GM12878 (cell line): ENCODE data around the gene ABCA3. TPM values are rescaled to one million over a fixed set of nuclear protein-coding genes. Genes with fewer than 3 reads are reported as not detected.

ENCODE experiments used
- ATAC-seq: fragments of 200-7000 bp; cut with Tn5 transposase; 3 replicates; pipeline ENCODE4 v1.9.1; 2020; ENCODE audit warnings: mild to moderate bottlenecking, moderate library complexity
- BruUV-seq: library from RNA; stranded (reverse); fragments of 400-500 nt; replicated peaks from 2 replicates; lab custom pipeline; 2021; lab: Mats Ljungman, UMichigan
- CTCF ChIA-PET: fragments of 300-600 bp; sonication (Branson Sonifier 250); formaldehyde crosslinking; extraction: SDS; loops from one replicate; lab custom pipeline; 2021; ENCODE audit warnings: inconsistent platforms; lab: Yijun Ruan, JAX
- POLR2A ChIA-PET: fragments of 350-600 bp; formaldehyde crosslinking; extraction: SDS; loops from one replicate; lab custom pipeline; 2021; ENCODE audit warnings: inconsistent platforms; lab: Charles Lee
- RAD21 ChIA-PET: fragments of 300-600 bp; sonication (Branson Sonifier 250); formaldehyde crosslinking; loops from one replicate; lab custom pipeline; 2023; ENCODE audit warnings: antibody characterized with exemption; ENCODE audit not compliant: unreplicated experiment; lab: Charles Lee
- SMC1A ChIA-PET: fragments of 300-600 bp; sonication (Branson Sonifier 250); formaldehyde crosslinking; loops from one replicate; lab custom pipeline; 2023; ENCODE audit not compliant: unreplicated experiment, uncharacterized antibody; lab: Charles Lee
- DNase-seq: peaks from one replicate; pipeline ENCODE4 v3.0.0-alpha.2; 2011; ENCODE audit warnings: low read depth, low spot score
- FAIRE-seq: peaks from 3 replicates; lab custom pipeline; 2011; peaks lifted over from hg19 to GRCh38; lab: Jason Lieb, UNC
- H2AFZ ChIP-seq: 2 replicates; pipeline ENCODE4 v1.6.0; 2011; ENCODE audit warnings: low read depth, low read length, control low read depth; ENCODE audit not compliant: control insufficient read depth
- H3K27ac ChIP-seq: 2 replicates; pipeline ENCODE4 v1.5.1; 2011; ENCODE audit warnings: control low read depth; ENCODE audit not compliant: control insufficient read depth, insufficient read depth
- H3K27me3 ChIP-seq, 2 experiments: replicated peaks in 1 of 2; 2 replicates each; pipeline versions ENCODE4 v1.6.0 to v1.6.1; 2011; ENCODE audit warnings: low read length in 1 of 2; ENCODE audit not compliant: control insufficient read depth in 2 of 2, insufficient read depth in 2 of 2
- H3K36me3 ChIP-seq, 2 experiments: 2 replicates each; pipeline ENCODE4 v1.5.1; 2011; ENCODE audit warnings: low read length in 1 of 2; ENCODE audit not compliant: control insufficient read depth in 2 of 2, insufficient read depth in 2 of 2
- H3K4me1 ChIP-seq: 2 replicates; pipeline ENCODE4 v1.6.1; 2011; ENCODE audit warnings: mild to moderate bottlenecking, low read length, moderate library complexity, mixed read lengths; ENCODE audit not compliant: control insufficient read depth, insufficient read depth
- H3K4me2 ChIP-seq: 2 replicates; pipeline ENCODE4 v1.6.0; 2011; ENCODE audit warnings: control low read depth; ENCODE audit not compliant: control insufficient read depth, insufficient read depth
- H3K4me3 ChIP-seq: fragments of 200-600 bp; sonication (generic); 2 replicates; pipeline ENCODE4 v1.5.1; 2016
- H3K79me2 ChIP-seq: 2 replicates; pipeline ENCODE4 v1.6.0; 2011; ENCODE audit warnings: low read length; ENCODE audit not compliant: control insufficient read depth, insufficient read depth
- H3K9ac ChIP-seq: 2 replicates; pipeline ENCODE4 v1.8.0; 2011; ENCODE audit warnings: low read length, control low read depth, mixed read lengths; ENCODE audit not compliant: control insufficient read depth, insufficient read depth
- H3K9me3 ChIP-seq: replicated peaks from 3 replicates; pipeline ENCODE4 v1.5.1; 2011; ENCODE audit warnings: mild to moderate bottlenecking, low read length; ENCODE audit not compliant: control insufficient read depth, insufficient read depth
- H4K20me1 ChIP-seq: 2 replicates; pipeline ENCODE4 v1.6.0; 2011; ENCODE audit not compliant: control insufficient read depth, insufficient read depth
- EZH2 ChIP-seq: IDR thresholded peaks from 2 replicates; pipeline ENCODE4 v1.6.1; 2012; ENCODE audit warnings: low read depth, mild to moderate bottlenecking, control low read depth, inconsistent platforms, low read length, borderline replicate concordance; ENCODE audit not compliant: control insufficient read depth
- GABPA ChIP-seq: IDR thresholded peaks from 2 replicates; pipeline ENCODE4 v1.6.1; 2014; ENCODE audit warnings: antibody characterized with exemption, low read depth, mild to moderate bottlenecking, inconsistent platforms
- MYB ChIP-seq: fragments of 150-350 bp; IDR thresholded peaks from 2 replicates; pipeline ENCODE4 v1.6.1; 2014; ENCODE audit warnings: mild to moderate bottlenecking, low read depth, low read length, borderline replicate concordance
- TAF1 ChIP-seq: IDR thresholded peaks from 2 replicates; pipeline ENCODE4 v1.6.1; 2011; ENCODE audit warnings: mild to moderate bottlenecking, low read depth, low read length, borderline replicate concordance
- TCF12 ChIP-seq: IDR thresholded peaks from 2 replicates; pipeline ENCODE4 v1.6.1; 2011; ENCODE audit warnings: low read depth, mild to moderate bottlenecking, low read length
- TCF7 ChIP-seq: IDR thresholded peaks from 2 replicates; pipeline ENCODE4 v1.6.1; 2014; ENCODE audit warnings: antibody characterized with exemption, borderline replicate concordance
- ZNF217 ChIP-seq: fragments of 450-650 bp; IDR thresholded peaks from 2 replicates; pipeline ENCODE4 v1.6.1; 2017; ENCODE audit warnings: antibody characterized with exemption, mild to moderate bottlenecking
- WGBS: methylation state at CpG from one replicate; pipeline ENCODE4 v1.1.6; 2016; ENCODE audit warnings: low lambda C conversion rate; ENCODE audit not compliant: insufficient replicate concordance, insufficient coverage; ENCODE audit errors: missing lambda C conversion rate; 5-methylcytosine and 5-hydroxymethylcytosine counted together
- in situ Hi-C: fragments of 300-500 bp; cut with MboI; formaldehyde crosslinking; loops from 9 replicates; pipeline ENCODE4 v1.14.3; 2018; ENCODE audit warnings: mixed read lengths
- intact Hi-C: fragments of 100-400 bp; cut with micrococcal nuclease; formaldehyde crosslinking; loops from one replicate; pipeline ENCODE4 v1.14.2; 2022; ENCODE audit not compliant: unreplicated experiment
- polyA plus RNA-seq, 11 experiments: library from polyadenylated mRNA; depleted of rRNA in 4 of 11; unstranded in 6 of 11; stranded (reverse) in 5 of 11; fragments of >200 nt; fragmentation: Nextera tagmentation in 4 of 11; fragmentation: Illumina TruSeq in 1 of 11; extraction: Ambion mirVana in 4 of 11; extraction: Trizol in 1 of 11; gene quantifications; 1 replicate in 1 of 11; 2 replicates in 10 of 11; pipeline versions ENCODE4 v1.2.1 to v1.2.3, GENCODE V29; 2011 to 2016; ENCODE audit warnings: inconsistent platforms in 2 of 11, missing spikeins in 2 of 11, low read depth in 1 of 11
- total RNA-seq, 4 experiments: library from RNA; depleted of rRNA in 3 of 4; stranded (reverse); fragments of >200 nt in 3 of 4; fragmentation: Illumina TruSeq in 1 of 4; extraction: Trizol in 1 of 4; gene quantifications; 2 replicates each; pipeline versions ENCODE4 v1.2.1 to v1.2.3, GENCODE V29; 2013 to 2021
- TF ChIP-seq, protein P1 (sequence below): fragments of 450-650 bp; IDR thresholded peaks from 2 replicates; pipeline ENCODE4 v1.6.1; 2016; ENCODE audit warnings: mild to moderate bottlenecking

Gene ABCA3
- total and polyA plus RNA-seq, 10 of the 15 experiments (the other 5 are each of a cell fraction or from before 2014, with no cell fraction given), result 0.71 to 17.6 (median 6.7) TPM

DNA sequence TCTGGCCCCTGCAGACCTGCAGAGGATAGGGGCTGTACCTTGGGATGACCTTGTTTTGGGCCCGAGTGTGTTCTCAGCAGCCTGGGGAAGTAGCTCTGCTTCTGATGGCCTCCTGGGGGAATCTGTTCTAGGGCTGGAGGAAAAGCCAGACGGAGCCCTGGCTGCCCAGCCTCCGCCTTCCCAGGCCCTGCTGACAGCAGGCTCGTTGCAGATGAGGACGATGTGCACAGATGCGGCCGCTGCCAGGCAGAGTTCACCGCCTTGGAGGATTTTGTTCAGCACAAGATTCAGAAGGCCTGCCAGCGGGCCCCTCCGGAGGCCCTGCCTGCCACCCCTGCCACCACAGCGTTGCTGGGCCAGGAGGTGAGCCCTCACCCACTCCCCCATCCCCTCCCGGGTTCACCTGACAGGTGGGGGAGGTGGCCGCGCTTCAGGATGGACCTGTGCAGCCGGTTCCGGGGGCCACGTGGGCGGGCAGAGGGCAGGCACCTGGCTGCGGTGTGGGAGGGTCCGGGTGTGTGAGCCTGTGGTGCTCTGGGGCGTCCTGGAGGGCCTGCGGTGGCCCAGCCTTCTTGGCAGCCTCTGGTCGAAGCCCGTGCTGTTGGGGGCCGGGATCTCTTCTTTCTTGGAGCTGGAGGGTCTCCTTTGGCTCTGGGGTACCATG, 112.2 kb downstream of the ABCA3 start:
- peaks cover 5% of the 10 kb centered on the region; the same call in 1 of the 2 replicates for H3K4me1 ChIP-seq
- ChIA-PET RAD21 (no interaction called here), CTCF (no interaction called here), POLR2A (no interaction called here), SMC1A (no interaction called here)
- H3K27me3 ChIP-seq, result no peaks in the 10 kb centered on the region
- no peak overlapping the region for H2AFZ ChIP-seq
- TF ChIP-seq TAF1 (no peak), GABPA (no peak), TCF12 (no peak), ZNF217 (no peak), TCF7 (no peak), MYB (no peak), EZH2 (no peak)
- TF ChIP-seq, protein P1, sequence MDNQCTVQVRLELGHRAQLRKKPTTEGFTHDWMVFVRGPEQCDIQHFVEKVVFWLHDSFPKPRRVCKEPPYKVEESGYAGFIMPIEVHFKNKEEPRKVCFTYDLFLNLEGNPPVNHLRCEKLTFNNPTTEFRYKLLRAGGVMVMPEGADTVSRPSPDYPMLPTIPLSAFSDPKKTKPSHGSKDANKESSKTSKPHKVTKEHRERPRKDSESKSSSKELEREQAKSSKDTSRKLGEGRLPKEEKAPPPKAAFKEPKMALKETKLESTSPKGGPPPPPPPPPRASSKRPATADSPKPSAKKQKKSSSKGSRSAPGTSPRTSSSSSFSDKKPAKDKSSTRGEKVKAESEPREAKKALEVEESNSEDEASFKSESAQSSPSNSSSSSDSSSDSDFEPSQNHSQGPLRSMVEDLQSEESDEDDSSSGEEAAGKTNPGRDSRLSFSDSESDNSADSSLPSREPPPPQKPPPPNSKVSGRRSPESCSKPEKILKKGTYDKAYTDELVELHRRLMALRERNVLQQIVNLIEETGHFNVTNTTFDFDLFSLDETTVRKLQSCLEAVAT, result no peak
- BruUV-seq, result no TSS peak
- no peak overlapping the region for H3K9ac ChIP-seq
- WGBS, result 92% methylated on average over 25 of the region's 25 CpGs
- no peak for FAIRE-seq
- H4K20me1 ChIP-seq, result no peaks in the 10 kb centered on the region
- H3K79me2 ChIP-seq, result peaks cover 27% of the 10 kb centered on the region
- no peak overlapping the region for H3K27ac ChIP-seq
- no peaks in the 10 kb centered on the region for H3K9me3 ChIP-seq
- H3K4me3 ChIP-seq, result no peak overlapping the region
- in situ Hi-C loops (no loop called here), intact Hi-C loops (no loop called here)
- no peak overlapping the region for H3K4me2 ChIP-seq
- DNase-seq, result no peak
- no peak for ATAC-seq
- H3K36me3 ChIP-seq, result peaks cover 4 to 30% of the 10 kb centered on the region in 2 experiments; a peak in 3 of 4 replicates
